Gastroesophageal sphincter (tissue), 3 donors: Measurements from ENCODE around the gene GARS1.

Experiments
- EP300 ChIP-seq: sonication (generic); formaldehyde crosslinking; IDR thresholded peaks from one replicate; pipeline ENCODE4 v1.6.1; 2017; ENCODE audit warnings: antibody characterized with exemption, mild to moderate bottlenecking
- POLR2A ChIP-seq, 2 donors: fragments of 450-650 bp; IDR thresholded peaks; one replicate each; pipeline ENCODE4 v1.6.1; 2017; ENCODE audit warnings: antibody characterized with exemption in 2 of 2, mild to moderate bottlenecking in 2 of 2, moderate library complexity in 1 of 2
- POLR2AphosphoS5 ChIP-seq: sonication (generic); formaldehyde crosslinking; IDR thresholded peaks from one replicate; pipeline ENCODE4 v1.6.1; 2017; ENCODE audit warnings: antibody characterized with exemption
- TF ChIP-seq, protein P1 (sequence below), 4 experiments: fragments of 200-600 bp in 2 of 4; fragments of 450-650 bp in 2 of 4; sonication (generic) in 1 of 4; IDR thresholded peaks; one replicate each; pipeline ENCODE4 v1.5.1; 2017 to 2019; ENCODE audit warnings: antibody characterized with exemption in 4 of 4, mild to moderate bottlenecking in 2 of 4, moderate library complexity in 2 of 4

DNA sequence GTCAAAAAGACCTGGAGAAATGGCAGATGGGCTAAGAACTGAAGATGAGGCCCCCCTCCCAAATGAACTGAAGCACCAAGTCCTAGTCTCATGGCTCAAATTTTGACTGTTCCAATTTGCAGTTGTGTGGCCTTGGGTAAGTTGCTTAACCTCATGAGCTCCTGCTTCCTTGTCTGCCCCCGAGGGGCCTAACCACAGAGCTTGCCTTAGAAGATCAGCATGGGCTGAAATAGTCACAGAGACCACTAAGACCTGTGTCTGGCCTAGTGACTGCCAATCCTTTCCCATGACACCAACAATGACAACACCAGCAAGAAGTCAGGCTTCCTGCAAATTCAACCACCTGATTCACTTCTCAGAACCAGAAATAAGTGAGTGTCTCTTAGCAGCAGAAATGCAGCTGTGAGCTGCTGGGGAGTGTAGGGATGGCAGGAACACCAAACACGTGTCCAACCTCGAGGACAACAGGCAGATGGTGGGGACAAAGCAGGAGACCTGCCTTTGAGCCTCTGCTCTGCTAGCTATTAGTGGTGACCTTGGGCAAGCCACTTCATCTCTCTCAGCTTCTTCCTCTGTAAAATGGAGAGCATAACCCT, 63.9 kb downstream of the GARS1 start:
- no peak for TF ChIP-seq POLR2A (IDR thresholded peaks at IDR 0.05)
- TF ChIP-seq, protein P1, sequence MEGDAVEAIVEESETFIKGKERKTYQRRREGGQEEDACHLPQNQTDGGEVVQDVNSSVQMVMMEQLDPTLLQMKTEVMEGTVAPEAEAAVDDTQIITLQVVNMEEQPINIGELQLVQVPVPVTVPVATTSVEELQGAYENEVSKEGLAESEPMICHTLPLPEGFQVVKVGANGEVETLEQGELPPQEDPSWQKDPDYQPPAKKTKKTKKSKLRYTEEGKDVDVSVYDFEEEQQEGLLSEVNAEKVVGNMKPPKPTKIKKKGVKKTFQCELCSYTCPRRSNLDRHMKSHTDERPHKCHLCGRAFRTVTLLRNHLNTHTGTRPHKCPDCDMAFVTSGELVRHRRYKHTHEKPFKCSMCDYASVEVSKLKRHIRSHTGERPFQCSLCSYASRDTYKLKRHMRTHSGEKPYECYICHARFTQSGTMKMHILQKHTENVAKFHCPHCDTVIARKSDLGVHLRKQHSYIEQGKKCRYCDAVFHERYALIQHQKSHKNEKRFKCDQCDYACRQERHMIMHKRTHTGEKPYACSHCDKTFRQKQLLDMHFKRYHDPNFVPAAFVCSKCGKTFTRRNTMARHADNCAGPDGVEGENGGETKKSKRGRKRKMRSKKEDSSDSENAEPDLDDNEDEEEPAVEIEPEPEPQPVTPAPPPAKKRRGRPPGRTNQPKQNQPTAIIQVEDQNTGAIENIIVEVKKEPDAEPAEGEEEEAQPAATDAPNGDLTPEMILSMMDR (IDR thresholded peaks at IDR 0.05), result no peak
- no peak for TF ChIP-seq POLR2AphosphoS5
- TF ChIP-seq EP300, result no peak
